ENCODE data around the gene DDX25.
"Not testable (repeated sequence)": the region's sequence is repeated elsewhere in the genome, so short reads cannot be mapped to it uniquely, and the experiment has no call there.

The DDX25 gene

DNA sequence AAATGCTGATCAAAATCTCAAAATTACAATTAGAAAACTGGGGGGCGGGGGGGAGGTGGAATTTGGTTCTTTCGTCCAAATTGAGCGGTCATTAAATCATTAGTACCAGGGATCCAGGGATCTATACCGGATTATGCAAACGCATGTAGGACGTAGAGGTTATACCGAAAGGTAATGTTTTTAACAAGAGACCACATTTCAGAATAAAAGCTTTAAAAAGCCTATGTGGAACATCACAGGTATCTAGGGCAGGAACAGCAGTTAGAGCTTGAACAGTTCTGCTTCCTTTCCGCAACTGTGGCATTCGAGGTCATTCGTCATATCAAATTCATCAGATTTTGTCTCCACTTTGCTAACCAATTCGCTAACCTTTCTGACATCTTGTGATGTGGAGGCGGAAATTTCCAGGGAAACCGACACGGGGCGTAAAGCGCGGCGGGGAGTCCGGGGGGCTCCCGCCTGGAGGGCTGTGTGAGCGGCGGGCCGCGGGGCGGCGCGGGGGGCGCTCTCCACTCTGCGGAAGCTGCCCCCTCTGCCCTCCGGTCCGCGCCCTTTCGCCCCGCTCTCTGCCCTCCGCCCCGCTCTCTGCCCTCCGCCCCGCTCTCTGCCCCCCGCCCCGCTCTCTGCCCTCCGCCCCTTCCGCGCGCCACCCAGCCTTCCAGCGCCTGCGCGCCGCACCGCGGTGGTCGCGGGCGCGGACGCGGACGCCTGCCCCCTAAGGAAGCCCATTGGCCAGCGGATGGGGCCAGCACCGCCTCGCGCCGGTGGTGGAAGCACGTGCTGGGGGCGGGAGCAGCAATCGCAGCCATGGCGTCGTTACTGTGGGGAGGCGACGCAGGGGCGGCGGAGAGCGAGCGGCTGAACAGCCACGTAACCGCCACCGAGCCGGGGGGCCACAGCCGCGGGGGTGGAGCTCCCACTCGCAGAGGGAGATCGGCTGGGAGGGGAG, at the start of gene DDX25:
Gene DDX25 (plus strand): TSS at position 798 of the 949 bp plus-strand sequence. CDS start 10 bp downstream, at position 808.
- no peak for DNase-seq (ENCODE audit: low spot score)

DNA sequence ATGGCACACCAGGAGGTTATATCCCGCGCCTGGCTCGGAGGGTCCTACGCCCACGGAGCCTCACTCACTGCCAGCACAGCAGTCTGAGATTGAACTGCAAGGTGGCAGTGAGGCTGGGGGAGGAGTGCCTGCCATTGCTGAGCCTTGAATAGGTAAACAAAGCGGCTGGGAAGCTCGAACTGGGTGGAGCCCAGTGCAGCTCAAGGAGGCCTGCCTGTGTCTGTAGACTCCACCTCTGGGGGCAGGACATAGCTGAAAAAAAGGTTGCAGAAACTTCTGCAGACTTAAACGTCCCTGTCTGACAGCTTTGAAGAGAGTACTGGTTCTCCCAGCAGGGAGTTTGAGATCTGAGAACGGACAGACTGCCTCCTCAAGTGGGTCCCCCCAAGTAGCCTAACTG, 46.6 kb upstream of the DDX25 start:
- not testable (repeated sequence) for DNase-seq (ENCODE audit: low spot score)

DNA sequence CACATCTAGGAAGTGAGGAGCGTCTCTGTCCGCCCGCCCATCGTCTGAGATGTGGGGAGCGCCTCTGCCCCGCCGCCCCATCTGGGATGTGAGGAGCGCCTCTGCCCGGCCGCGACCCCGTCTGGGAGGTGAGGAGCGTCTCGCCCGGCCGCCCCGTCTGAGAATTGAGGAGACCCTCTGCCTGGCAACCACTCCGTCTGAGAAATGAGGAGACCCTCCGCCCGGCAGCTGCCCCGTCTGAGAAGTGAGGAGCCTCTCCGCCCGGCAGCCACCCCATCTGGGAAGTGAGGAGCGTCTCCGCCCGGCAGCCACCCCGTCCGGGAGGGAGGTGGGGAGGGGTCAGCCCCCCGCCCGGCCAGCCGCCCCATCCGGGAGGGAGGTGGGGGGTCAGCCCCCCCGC, 41.5 kb upstream of the DDX25 start:
- not testable (repeated sequence) for DNase-seq (ENCODE audit: low spot score)

DNA sequence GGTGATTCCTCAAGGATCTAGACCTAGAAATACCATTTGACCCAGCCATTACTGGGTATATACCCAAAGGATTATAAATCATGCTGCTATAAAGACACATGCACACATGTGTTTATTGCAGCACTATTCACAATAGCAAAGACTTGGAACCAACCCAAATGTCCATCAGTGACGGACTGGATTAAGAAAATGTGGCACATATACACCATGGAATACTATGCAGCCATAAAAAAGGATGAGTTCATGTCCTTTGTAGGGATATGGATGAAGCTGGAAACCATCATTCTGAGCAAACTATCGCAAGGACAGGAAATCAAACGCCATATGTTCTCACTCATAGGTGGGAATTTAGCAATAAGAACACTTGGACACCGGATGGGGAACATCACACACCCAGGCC, 39.0 kb upstream of the DDX25 start:
- not testable (repeated sequence) for DNase-seq (ENCODE audit: low spot score)

DNA sequence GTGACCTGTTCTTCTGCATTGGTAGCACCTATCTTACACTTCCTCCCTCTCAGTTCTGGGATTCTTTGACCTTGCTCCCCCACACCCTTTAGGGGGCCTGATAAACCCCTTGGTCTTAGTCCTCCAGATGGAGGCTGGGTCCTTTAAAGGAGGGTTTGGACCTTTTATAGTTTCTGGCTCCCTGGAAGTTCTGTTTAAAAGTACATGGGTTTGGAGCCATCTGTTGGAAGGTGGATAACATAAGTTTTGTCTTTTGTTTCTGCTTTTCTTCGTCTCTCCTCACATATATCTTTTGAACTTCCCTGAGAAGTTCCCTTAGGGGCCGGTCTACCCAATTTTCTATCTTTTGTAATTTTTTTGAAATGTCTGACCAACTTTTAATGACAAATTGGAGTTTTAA, 34.8 kb upstream of the DDX25 start:
- no peak for DNase-seq (ENCODE audit: low spot score)

DNA sequence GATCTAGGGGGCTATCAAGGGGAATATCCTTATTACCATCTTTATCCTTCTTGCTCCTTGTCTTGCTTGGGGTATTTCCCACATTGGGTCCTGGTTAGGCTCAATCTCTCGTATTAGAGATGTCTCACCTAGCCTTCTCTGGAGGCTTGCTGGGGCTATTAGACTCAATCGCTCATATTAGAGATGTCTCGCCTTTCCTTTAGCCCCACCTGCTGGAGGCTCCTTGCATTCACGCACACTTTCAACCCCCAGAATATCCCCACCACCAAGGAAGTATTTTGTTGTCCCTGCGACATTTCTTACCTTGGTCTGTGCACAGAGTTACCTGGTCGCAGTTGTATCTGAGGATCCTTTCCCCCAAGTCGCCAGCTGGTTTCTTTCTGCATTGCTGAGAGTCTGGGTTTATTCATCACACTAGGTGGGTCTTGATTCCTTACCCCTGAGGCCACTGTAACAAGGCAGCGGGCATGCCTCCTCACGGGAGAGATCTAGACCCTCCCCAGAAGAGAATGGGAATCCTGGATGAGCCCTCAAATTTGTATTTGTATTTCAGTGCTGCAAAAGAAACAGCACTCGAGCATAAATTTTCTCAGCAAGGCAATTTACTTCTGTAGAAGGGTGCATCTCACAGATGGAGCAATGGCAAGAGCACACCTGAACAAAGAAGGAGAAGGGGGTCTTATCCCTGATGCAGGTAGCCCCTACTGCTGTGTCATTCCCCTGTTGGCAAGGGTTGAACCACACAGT, 32.7 kb upstream of the DDX25 start:
- DNase-seq (ENCODE audit: low spot score), result peak; percentile 24

DNA sequence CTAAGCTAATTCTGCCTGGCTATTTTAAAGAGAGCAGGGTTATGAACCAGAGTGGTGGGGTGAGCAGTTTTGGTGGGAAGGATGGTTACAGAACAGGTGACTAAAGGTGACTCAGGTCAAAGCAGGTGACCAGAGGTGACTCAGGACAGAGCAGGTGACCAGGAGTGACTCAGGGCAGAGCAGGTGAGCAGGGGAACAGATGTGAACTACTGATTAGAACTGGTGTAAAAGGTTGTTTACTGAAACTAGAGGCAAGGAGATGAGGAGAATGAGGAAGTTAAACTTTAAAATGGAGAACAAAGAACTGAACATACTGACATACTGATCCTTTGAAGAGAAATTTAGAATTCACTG, 32.2 kb upstream of the DDX25 start:
- DNase-seq (ENCODE audit: low spot score), result peak; percentile 8

DNA sequence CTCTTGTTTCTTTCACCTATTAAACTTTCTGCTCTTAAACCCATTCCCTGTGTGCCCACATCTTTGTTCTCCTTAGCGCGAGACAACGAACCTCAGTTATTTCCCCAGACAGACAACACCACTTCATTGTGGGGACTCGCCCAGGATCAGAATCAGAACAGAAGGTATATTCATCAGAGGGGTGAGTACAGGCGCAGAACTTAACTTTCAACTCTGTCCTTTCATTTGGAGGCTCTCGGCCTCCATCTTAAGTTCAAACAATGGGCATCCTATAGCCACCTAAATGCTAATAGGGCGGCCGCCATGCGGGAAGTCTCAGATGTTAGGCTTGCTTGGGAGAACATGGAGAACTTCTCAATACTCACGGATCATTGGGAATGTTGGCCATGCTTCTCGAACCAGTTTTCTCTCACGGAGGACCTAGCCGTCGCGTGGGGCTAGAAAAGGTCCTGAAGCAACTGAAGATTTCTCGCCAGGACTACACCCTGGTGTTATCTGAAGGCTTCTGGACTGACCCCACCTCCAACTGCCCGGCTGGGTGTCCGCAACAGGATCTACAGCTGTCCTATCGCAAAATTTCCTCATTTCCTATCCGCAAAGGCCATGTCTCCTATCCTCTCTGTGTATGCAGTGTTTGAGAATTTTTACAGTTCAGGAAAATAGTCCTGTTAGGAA, 30.3 kb upstream of the DDX25 start:
- DNase-seq (ENCODE audit: low spot score), result no peak

DNA sequence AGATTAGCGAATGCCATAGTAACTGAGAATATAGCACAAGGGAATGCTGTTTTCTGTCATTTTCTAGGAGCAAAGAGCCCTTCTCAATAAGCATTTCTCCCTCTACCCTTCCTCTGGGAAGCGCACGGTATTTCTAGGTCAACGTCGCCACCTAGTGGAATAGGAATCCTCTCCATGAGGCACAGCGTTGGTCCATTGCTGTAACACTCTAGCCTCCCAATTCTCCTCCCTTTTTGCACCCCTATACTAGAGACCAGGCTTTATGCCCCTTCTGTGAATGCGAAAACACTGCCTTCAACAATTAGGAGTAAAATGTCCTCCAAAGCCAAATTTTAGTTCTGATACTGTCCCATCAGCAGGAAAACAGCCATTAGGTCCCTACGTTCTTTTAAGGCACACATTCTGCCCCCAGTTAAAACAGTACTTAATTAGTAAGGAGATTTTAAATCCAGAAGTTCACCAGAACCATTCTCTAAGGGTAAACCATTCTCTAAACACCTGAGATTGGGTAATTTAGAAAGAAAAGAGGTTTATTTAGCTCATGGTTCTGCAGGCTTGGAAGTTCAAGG, 29.7 kb upstream of the DDX25 start:
- peak; percentile 78 for DNase-seq (ENCODE audit: low spot score)

DNA sequence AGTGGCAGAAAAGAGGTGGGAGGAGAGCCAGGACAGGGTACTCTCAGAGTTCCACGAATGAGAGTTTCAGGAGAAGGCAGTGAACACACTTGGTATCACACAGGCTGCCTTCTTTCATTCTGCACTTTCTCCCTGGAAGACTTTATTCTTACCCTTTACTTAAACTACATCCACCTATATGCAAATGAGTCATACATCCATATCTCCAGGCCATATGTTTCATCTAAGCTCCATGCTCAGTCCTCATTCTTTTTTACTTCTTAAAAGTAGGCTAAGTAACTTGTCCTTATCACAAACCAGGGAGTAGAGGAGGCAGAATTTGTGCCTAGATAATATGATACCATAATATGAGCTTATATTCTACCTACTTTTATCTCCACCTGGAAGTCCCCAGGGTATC, 23.0 kb upstream of the DDX25 start:
- DNase-seq (ENCODE audit: low spot score), result no peak

DNA sequence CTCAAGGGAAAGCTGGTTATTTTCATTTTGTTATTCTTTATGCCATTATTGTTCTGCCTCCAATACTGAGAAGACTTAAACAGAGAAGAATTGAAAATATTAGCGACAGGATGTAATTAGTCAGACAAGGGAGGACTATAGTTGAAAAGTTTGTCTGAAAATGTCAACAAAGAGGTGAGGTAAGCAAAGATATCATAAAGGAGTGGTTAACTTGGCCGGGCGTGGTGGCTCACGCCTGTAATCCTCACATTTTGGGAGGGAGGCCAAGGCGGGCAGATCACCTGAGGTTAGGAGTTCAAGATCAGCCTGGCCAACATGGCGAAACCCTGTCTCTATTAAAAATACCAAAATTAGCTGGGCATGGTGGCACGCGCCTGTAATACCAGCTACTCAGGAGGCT, 20.9 kb upstream of the DDX25 start:
- DNase-seq (ENCODE audit: low spot score), result no peak

DNA sequence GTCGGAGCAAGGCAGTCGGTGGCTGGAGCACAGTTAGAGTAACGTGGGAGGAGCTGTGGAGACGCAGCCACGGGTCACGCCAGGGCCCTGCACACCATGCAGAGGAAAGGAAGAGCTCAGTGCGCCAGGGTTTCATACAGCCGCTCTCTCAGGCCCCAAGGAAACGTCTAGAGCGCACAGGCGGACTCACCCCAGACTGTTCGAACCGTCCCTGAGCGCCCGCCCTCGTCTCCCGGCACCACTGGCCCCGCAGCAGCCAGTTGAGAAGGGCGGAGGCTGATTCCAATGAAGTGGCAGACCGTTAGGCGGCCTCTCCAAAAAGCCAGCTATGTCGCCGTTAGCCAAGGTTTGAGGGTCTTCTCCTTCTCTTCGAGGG, 17.3 kb upstream of the DDX25 start:
- no peak for DNase-seq (ENCODE audit: low spot score)

DNA sequence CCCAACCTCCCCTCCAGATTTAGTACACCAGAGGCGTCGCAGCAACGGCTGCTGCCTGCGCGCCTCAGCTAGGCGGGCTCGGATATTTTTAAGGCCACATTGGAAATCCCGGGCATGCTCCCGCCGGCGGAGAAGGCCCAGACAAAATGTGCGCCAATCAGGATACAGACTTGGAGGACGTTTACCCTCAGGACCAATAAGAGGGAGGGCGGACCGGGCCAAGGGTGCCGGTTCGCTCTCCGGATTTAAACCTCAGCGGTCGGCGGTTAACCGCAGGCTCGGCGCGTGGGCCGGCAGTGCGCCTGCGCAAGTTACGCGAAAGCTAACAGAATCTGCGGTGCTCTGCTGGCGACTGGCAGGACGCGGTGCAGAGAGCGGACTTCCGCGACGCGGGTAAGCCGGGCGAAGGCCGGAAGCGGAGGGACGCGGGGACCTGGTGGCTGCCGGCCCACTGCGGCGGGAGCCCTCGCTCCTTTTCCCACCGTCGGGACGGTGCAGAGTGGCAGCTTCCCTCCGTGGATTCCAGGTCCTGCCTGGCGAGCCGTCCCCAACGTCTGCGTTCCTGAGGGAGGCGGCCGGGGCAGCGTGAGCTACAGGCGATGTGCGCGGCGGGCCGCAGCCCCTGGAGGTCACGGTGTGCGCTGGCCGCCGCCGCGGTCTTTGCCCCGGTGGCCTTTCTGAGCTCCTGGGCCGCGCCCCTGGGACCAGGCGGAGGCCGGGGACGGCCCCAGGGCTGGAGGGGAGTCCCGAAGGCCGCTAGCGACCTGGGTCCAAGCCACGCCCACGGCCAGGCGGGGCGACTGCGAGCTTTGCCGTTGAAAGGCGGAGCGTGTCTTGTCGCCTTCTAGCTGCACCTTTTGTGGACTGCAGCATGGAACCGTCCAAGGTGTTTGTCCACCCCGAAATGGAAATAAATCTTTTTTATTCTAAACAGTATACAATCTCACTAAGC, 16.7 kb upstream of the DDX25 start, which contains the start of gene HYLS1:
Gene HYLS1 (plus strand): TSS at position 296 of the 952 bp plus-strand sequence. CDS start 11,701 bp downstream, outside the sequence.
- peak; percentile 93 for DNase-seq (ENCODE audit: low spot score)

DNA sequence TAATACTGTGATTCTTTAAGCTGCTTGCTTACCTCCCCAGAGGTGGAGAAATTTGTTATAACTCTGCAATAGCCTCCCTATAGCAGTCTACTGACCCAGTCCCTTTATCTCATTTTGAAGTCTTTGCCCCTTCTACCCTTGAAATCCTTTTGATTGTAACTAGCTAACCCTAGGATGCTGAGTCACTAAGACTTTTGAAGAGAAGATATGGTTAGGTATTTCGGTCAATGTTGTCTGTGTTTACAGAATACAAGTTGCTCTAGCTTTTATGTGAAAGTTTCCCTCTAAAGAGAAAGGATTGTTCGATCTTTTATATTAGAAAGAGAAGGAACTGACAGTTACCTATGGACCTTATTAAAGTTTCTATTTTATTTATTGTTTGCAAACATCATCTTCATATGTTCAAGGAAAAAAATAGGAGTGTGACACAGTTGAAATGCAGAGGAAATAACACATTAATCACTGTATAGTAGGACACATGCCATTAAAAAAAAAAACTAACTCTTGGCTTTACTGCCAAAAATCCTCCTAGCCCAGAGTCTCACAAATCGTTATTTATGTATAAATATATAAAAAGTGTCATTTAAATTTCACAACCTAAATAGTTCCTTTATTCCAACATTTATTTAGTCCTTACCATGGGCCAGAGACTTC, 13.7 kb upstream of the DDX25 start:
- no peak for DNase-seq (ENCODE audit: low spot score)

DNA sequence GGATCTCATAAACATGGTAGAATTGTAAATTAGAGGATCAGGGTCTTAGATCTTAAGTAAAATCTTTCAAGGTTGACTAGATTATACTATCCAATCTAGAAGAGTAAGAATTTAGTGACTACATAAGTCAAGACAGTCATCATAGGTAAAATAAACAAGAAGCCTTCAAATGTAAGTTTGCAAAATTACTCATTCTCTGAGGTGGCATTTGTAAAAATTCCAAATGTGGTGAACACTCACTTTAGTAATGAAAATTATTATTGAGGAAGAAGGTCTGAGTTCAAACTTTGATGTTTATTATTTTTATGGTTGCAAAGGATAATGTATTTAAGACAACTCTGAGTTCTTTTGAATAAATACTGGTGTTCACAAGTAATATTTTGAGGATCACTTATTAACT, 12.2 kb upstream of the DDX25 start:
- no peak for DNase-seq (ENCODE audit: low spot score)

DNA sequence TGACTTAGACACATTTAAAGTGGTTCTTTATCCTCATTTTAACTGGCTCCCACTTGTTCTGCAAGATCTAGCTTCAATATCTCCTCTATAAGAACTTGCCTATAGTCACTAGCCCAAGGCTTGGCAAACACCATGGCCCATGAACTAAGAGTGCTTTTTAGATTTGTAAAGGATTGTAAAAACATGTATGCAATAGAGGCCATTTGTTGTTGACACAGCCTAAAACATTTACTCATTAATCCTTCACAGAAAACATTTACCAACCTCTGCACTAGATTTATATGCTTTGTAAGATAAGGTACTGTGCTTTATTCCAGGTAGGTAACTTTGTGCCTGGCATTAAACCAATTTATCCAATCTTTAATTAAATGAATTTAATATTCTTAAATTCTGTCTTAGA, 11.3 kb upstream of the DDX25 start:
- DNase-seq (ENCODE audit: low spot score), result no peak

DNA sequence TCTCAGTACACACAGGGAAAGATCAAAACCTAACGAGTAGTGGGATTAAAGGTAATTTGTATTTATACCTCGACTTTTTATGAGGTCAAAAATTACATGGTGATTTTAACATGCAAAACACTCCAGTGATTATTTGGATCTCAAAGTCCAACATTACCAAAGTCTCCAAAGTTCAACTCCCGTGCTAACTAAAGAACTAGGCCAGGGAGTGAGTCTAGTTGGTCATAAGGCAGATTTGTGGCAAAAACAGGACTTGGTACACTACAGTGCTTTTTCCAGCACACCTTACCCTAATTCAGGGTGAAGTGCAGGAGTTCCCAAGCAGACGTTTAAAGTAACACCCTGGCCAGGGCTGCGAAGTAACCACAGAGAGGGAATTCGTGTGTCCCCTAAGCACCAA, 2.4 kb upstream of the DDX25 start:
- DNase-seq (ENCODE audit: low spot score), result no peak

DNA sequence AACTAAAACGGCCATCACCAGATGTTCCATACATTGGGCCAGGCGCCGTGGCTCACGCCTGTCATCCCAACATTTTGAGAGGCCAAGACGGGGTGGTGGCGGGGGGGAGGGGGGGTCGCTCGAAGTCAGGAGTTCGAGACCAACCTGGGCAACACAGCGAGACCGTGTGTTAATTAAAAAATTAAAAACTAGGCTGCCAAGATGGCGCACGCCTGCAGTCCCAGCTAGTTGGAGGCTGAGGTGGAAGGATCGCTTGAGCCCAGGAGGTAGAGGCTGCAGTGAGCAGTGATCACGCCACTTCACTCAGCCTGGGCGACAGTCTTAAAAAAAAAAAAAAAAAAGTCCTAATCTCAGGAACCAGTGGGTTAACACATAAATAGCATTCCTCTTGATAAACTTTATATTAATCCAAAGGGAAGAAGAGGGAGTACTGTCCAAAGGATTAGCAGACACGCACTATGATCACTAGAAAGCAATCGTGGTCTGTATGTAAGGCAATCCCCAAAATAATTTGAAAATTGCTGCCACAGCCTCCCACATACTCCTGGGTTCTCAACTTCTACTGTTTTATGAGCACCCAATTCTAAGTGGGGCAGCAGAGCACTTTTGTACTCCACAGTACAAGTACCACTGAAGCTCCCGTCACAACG, 1.9 kb upstream of the DDX25 start:
- no peak for DNase-seq (ENCODE audit: low spot score)

DNA sequence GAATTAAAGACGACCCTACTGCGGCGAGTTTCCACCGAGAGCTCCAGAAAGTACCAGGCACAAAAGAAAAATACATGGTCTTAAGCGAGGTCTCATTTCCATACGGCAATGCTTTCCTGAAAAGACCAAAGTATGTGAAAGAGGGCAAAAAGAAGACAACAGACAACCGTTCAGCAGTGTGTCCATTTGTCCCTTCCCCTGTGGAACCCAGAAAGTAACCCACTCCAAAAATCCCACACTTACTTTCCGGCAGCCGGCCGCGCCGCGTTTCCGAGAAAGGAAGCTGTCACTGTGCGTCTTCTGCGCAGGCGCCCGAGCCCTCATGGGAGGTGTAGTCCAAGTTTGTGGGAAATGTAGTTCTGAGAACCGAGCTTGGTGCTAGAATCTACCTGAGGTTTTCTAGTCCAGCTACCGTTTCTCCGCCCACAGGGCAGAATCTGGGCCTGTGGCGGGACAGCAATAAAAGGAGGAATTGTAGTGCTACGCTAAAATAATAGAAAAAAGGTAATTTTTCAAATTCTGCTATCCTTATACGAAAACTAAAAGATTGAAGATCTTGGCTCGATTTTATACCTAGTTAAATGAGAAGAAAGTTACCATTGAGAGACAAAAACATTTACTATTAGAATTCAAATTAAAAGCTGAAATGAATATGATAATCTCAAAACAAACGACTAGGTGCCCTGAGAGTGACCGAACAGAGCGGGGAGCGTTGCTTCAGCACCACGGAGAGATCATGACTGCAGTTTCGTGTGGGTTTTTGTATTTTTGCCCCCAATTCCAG, 1.2 kb upstream of the DDX25 start, which contains the start of gene PUS3:
Gene PUS3 (minus strand): TSS at position 280 of the 784 bp plus-strand sequence. CDS start 6,922 bp downstream, outside the sequence.
- DNase-seq (ENCODE audit: low spot score), result peak; percentile 85
